ENCODE measurements around the gene RELL1.
A peak's percentile ranks its signal among the peaks of the same experiment; 100 is the strongest.

The RELL1 gene

GRCh38 chr4:37686373-37687193 lies at the start of gene RELL1:
Gene RELL1, minus strand, starts transcription at chr4:37686376. Its CDS starts 89 bp downstream, at chr4:37686287.
- Histone ChIP-seq H3K27ac (ENCODE audit: low read depth, low read length) (peak within 1 kb of the TSS; percentile 76), H3K79me2 (ENCODE audit: control insufficient read depth, insufficient read depth, low read length, unreplicated experiment) (peaks cover 17% of the 10 kb centered on the region), H3K4me1 (ENCODE audit: control insufficient read depth, insufficient read depth, low read length, unreplicated experiment) (peaks cover 15% of the 10 kb centered on the region), H3K36me3 (ENCODE audit: insufficient read depth, low read length) (no peaks in the 10 kb centered on the region), H3K27me3 (ENCODE audit: insufficient read depth, low read length) (no peaks in the 10 kb centered on the region), H2AFZ (ENCODE audit: low read length, unreplicated experiment) (peak within 1 kb of the TSS; percentile 72), H3K4me3 (ENCODE audit: low read depth, low read length) (peak within 1 kb of the TSS; percentile 91)

- Histone ChIP-seq H3K27ac (ENCODE audit: low read depth, low read length) (no peak overlapping the region), H3K79me2 (ENCODE audit: control insufficient read depth, insufficient read depth, low read length, unreplicated experiment) (no peaks in the 10 kb centered on the region), H3K36me3 (ENCODE audit: insufficient read depth, low read length) (no peaks in the 10 kb centered on the region), H3K4me3 (ENCODE audit: low read depth, low read length) (no peak overlapping the region), H2AFZ (ENCODE audit: low read length, unreplicated experiment) (no peak overlapping the region), H3K4me1 (ENCODE audit: control insufficient read depth, insufficient read depth, low read length, unreplicated experiment) (peaks cover 9% of the 10 kb centered on the region), H3K27me3 (ENCODE audit: insufficient read depth, low read length) (no peaks in the 10 kb centered on the region)
These were observed 49.4 kb upstream of the RELL1 start for GRCh38 chr4:37735578-37735977.

GRCh38 chr4:37734989-37735388 lies 48.8 kb upstream of the RELL1 start:
- no peaks in the 10 kb centered on the region for H3K27me3 ChIP-seq (ENCODE audit: insufficient read depth, low read length)
- H3K36me3 ChIP-seq (ENCODE audit: insufficient read depth, low read length): no peaks in the 10 kb centered on the region
- no peak overlapping the region for H2AFZ ChIP-seq (ENCODE audit: low read length, unreplicated experiment)
- H3K4me3 ChIP-seq (ENCODE audit: low read depth, low read length): no peak overlapping the region
- H3K4me1 ChIP-seq (ENCODE audit: control insufficient read depth, insufficient read depth, low read length, unreplicated experiment): peaks cover 9% of the 10 kb centered on the region
- H3K27ac ChIP-seq (ENCODE audit: low read depth, low read length): no peak overlapping the region
- no peaks in the 10 kb centered on the region for H3K79me2 ChIP-seq (ENCODE audit: control insufficient read depth, insufficient read depth, low read length, unreplicated experiment)

- Histone ChIP-seq H3K4me1 (ENCODE audit: control insufficient read depth, insufficient read depth, low read length, unreplicated experiment) (peaks cover 9% of the 10 kb centered on the region), H2AFZ (ENCODE audit: low read length, unreplicated experiment) (no peak overlapping the region), H3K36me3 (ENCODE audit: insufficient read depth, low read length) (no peaks in the 10 kb centered on the region), H3K4me3 (ENCODE audit: low read depth, low read length) (no peak overlapping the region), H3K27me3 (ENCODE audit: insufficient read depth, low read length) (no peaks in the 10 kb centered on the region), H3K79me2 (ENCODE audit: control insufficient read depth, insufficient read depth, low read length, unreplicated experiment) (no peaks in the 10 kb centered on the region), H3K27ac (ENCODE audit: low read depth, low read length) (no peak overlapping the region)
These were observed 47.2 kb upstream of the RELL1 start for GRCh38 chr4:37733240-37733867.

GRCh38 chr4:37732526-37733186 lies 46.5 kb upstream of the RELL1 start:
- Histone ChIP-seq H3K27ac (ENCODE audit: low read depth, low read length) (no peak overlapping the region), H3K27me3 (ENCODE audit: insufficient read depth, low read length) (no peaks in the 10 kb centered on the region), H3K36me3 (ENCODE audit: insufficient read depth, low read length) (no peaks in the 10 kb centered on the region), H3K4me1 (ENCODE audit: control insufficient read depth, insufficient read depth, low read length, unreplicated experiment) (peaks cover 8% of the 10 kb centered on the region), H3K79me2 (ENCODE audit: control insufficient read depth, insufficient read depth, low read length, unreplicated experiment) (no peaks in the 10 kb centered on the region), H2AFZ (ENCODE audit: low read length, unreplicated experiment) (no peak overlapping the region), H3K4me3 (ENCODE audit: low read depth, low read length) (no peak overlapping the region)

GRCh38 chr4:37729649-37730004 lies 43.5 kb upstream of the RELL1 start:
- H3K4me3 ChIP-seq (ENCODE audit: low read depth, low read length): no peak overlapping the region
- H2AFZ ChIP-seq (ENCODE audit: low read length, unreplicated experiment): no peak overlapping the region
- H3K27me3 ChIP-seq (ENCODE audit: insufficient read depth, low read length): no peaks in the 10 kb centered on the region
- H3K4me1 ChIP-seq (ENCODE audit: control insufficient read depth, insufficient read depth, low read length, unreplicated experiment): peaks cover 18% of the 10 kb centered on the region
- no peak overlapping the region for H3K27ac ChIP-seq (ENCODE audit: low read depth, low read length)
- no peaks in the 10 kb centered on the region for H3K79me2 ChIP-seq (ENCODE audit: control insufficient read depth, insufficient read depth, low read length, unreplicated experiment)
- no peaks in the 10 kb centered on the region for H3K36me3 ChIP-seq (ENCODE audit: insufficient read depth, low read length)

GRCh38 chr4:37728064-37728463 lies 41.9 kb upstream of the RELL1 start:
- no peaks in the 10 kb centered on the region for H3K36me3 ChIP-seq (ENCODE audit: insufficient read depth, low read length)
- no peak overlapping the region for H2AFZ ChIP-seq (ENCODE audit: low read length, unreplicated experiment)
- peaks cover 18% of the 10 kb centered on the region for H3K4me1 ChIP-seq (ENCODE audit: control insufficient read depth, insufficient read depth, low read length, unreplicated experiment)
- no peak overlapping the region for H3K4me3 ChIP-seq (ENCODE audit: low read depth, low read length)
- H3K27ac ChIP-seq (ENCODE audit: low read depth, low read length): no peak overlapping the region
- H3K27me3 ChIP-seq (ENCODE audit: insufficient read depth, low read length): no peaks in the 10 kb centered on the region
- no peaks in the 10 kb centered on the region for H3K79me2 ChIP-seq (ENCODE audit: control insufficient read depth, insufficient read depth, low read length, unreplicated experiment)

- Histone ChIP-seq H3K4me1 (ENCODE audit: control insufficient read depth, insufficient read depth, low read length, unreplicated experiment) (peaks cover 18% of the 10 kb centered on the region), H3K79me2 (ENCODE audit: control insufficient read depth, insufficient read depth, low read length, unreplicated experiment) (no peaks in the 10 kb centered on the region), H2AFZ (ENCODE audit: low read length, unreplicated experiment) (no peak overlapping the region), H3K4me3 (ENCODE audit: low read depth, low read length) (no peak overlapping the region), H3K27me3 (ENCODE audit: insufficient read depth, low read length) (no peaks in the 10 kb centered on the region), H3K36me3 (ENCODE audit: insufficient read depth, low read length) (no peaks in the 10 kb centered on the region), H3K27ac (ENCODE audit: low read depth, low read length) (no peak overlapping the region)
These were observed 41.5 kb upstream of the RELL1 start for GRCh38 chr4:37727635-37728034.

GRCh38 chr4:37726666-37727065 lies 40.5 kb upstream of the RELL1 start:
- no peaks in the 10 kb centered on the region for H3K27me3 ChIP-seq (ENCODE audit: insufficient read depth, low read length)
- no peak overlapping the region for H3K4me3 ChIP-seq (ENCODE audit: low read depth, low read length)
- no peak overlapping the region for H2AFZ ChIP-seq (ENCODE audit: low read length, unreplicated experiment)
- no peaks in the 10 kb centered on the region for H3K79me2 ChIP-seq (ENCODE audit: control insufficient read depth, insufficient read depth, low read length, unreplicated experiment)
- H3K36me3 ChIP-seq (ENCODE audit: insufficient read depth, low read length): no peaks in the 10 kb centered on the region
- H3K27ac ChIP-seq (ENCODE audit: low read depth, low read length): 0 out of 2 replicates have a peak overlapping the region, but pooled peaks have one; percentile 21
- H3K4me1 ChIP-seq (ENCODE audit: control insufficient read depth, insufficient read depth, low read length, unreplicated experiment): peaks cover 18% of the 10 kb centered on the region

- Histone ChIP-seq H3K27ac (ENCODE audit: low read depth, low read length) (no peak overlapping the region), H3K36me3 (ENCODE audit: insufficient read depth, low read length) (no peaks in the 10 kb centered on the region), H3K27me3 (ENCODE audit: insufficient read depth, low read length) (no peaks in the 10 kb centered on the region), H3K79me2 (ENCODE audit: control insufficient read depth, insufficient read depth, low read length, unreplicated experiment) (no peaks in the 10 kb centered on the region), H3K4me3 (ENCODE audit: low read depth, low read length) (no peak overlapping the region), H2AFZ (ENCODE audit: low read length, unreplicated experiment) (no peak overlapping the region), H3K4me1 (ENCODE audit: control insufficient read depth, insufficient read depth, low read length, unreplicated experiment) (peaks cover 18% of the 10 kb centered on the region)
These were observed 39.5 kb upstream of the RELL1 start for GRCh38 chr4:37725718-37726117.
